Lower leg skin (tissue), 3 donors: ENCODE data around the gene MAML1.

Experiments used
- POLR2A ChIP-seq, 2 donors: fragments of 450-650 bp; IDR thresholded peaks; one replicate each; pipeline ENCODE4 v1.6.1; 2016 to 2017; ENCODE audit warnings: antibody characterized with exemption in 2 of 2, mild to moderate bottlenecking in 1 of 2, moderate library complexity in 1 of 2
- TF ChIP-seq, protein P1 (sequence below), 3 donors: fragments of 450-650 bp; IDR thresholded peaks; one replicate each; pipeline ENCODE4 v1.5.1; 2016; ENCODE audit warnings: antibody characterized with exemption in 3 of 3, mild to moderate bottlenecking in 3 of 3, moderate library complexity in 2 of 3

DNA sequence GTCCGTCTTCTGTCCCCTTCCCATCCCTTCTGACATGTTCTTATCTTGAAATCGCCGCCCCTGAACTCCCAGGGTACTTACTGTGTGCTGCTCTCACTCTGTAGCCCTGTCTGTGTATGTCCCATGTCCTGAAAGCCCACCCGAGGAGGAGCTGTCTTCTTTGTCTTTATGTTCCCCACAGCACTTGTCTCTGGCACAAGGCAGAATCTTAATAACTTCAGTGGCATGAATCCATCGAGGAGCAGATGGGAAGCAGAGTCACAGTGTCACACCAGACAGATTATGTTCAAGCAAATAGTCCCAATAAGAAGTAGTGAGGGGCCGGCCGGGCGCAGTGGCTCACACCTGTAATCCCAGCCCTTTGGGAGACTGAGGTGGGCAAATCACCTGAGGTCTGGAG, 31.4 kb downstream of the MAML1 start:
- TF ChIP-seq, protein P1, sequence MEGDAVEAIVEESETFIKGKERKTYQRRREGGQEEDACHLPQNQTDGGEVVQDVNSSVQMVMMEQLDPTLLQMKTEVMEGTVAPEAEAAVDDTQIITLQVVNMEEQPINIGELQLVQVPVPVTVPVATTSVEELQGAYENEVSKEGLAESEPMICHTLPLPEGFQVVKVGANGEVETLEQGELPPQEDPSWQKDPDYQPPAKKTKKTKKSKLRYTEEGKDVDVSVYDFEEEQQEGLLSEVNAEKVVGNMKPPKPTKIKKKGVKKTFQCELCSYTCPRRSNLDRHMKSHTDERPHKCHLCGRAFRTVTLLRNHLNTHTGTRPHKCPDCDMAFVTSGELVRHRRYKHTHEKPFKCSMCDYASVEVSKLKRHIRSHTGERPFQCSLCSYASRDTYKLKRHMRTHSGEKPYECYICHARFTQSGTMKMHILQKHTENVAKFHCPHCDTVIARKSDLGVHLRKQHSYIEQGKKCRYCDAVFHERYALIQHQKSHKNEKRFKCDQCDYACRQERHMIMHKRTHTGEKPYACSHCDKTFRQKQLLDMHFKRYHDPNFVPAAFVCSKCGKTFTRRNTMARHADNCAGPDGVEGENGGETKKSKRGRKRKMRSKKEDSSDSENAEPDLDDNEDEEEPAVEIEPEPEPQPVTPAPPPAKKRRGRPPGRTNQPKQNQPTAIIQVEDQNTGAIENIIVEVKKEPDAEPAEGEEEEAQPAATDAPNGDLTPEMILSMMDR (IDR thresholded peaks at IDR 0.05) = no peak
- no peak for TF ChIP-seq POLR2A (IDR thresholded peaks at IDR 0.05)
